CD8-positive, alpha-beta memory T cell (primary cell): ENCODE results near the gene DLG1. TPM values are rescaled to one million over a fixed set of nuclear protein-coding genes. Genes with fewer than 3 reads are reported as not detected.

ENCODE experiments used
- CTCF ChIA-PET: fragments of 350-600 bp; sonication (Branson Sonifier 250); formaldehyde crosslinking; loops from one replicate; lab custom pipeline; 2021; ENCODE audit warnings: antibody characterized with exemption; lab: Charles Lee
- POLR2A ChIA-PET: fragments of 350-600 bp; sonication (Branson Sonifier 250); formaldehyde crosslinking; loops from one replicate; lab custom pipeline; 2021; ENCODE audit warnings: antibody characterized with exemption; lab: Charles Lee
- DNase-seq, 5 donors: peaks; one replicate each; pipeline versions ENCODE4 v3.0.0 to v3.0.0-alpha.2; 2020 to 2022; ENCODE audit warnings: mixed read lengths in 1 of 5
- H3K27ac ChIP-seq: one replicate; pipeline ENCODE4 v1.7.0; 2013; ENCODE audit warnings: low read depth, mild to moderate bottlenecking, low read length, moderate library complexity
- H3K27me3 ChIP-seq: 2 replicates; pipeline ENCODE4 v1.7.0; 2013; ENCODE audit warnings: low read length, mild to moderate bottlenecking; ENCODE audit not compliant: insufficient read depth, poor library complexity, severe bottlenecking
- H3K36me3 ChIP-seq: 2 replicates; pipeline ENCODE4 v1.7.0; 2013; ENCODE audit warnings: mild to moderate bottlenecking, low read length, moderate library complexity; ENCODE audit not compliant: insufficient read depth
- H3K4me1 ChIP-seq: 2 replicates; pipeline ENCODE4 v1.7.0; 2013; ENCODE audit warnings: mild to moderate bottlenecking, low read length, moderate library complexity; ENCODE audit not compliant: insufficient read depth
- H3K4me3 ChIP-seq: 2 replicates; pipeline ENCODE4 v1.7.0; 2013; ENCODE audit warnings: mild to moderate bottlenecking, low read length
- H3K9me3 ChIP-seq: 2 replicates; pipeline ENCODE4 v1.7.0; 2013; ENCODE audit warnings: mild to moderate bottlenecking, low read length
- H3K27ac Mint-ChIP-seq, 8 donors: one replicate each; pipeline ENCODE4 v1.8.0; 2020 to 2021; ENCODE audit warnings: mixed read lengths in 8 of 8, mild to moderate bottlenecking in 6 of 8, inconsistent platforms in 3 of 8, moderate library complexity in 3 of 8
- H3K27me3 Mint-ChIP-seq, 2 donors: one replicate each; pipeline ENCODE4 v1.8.0; 2020 to 2021; ENCODE audit warnings: mixed read lengths in 2 of 2, mild to moderate bottlenecking in 1 of 2, moderate library complexity in 1 of 2
- H3K36me3 Mint-ChIP-seq, 3 donors: one replicate each; pipeline ENCODE4 v1.8.0; 2020 to 2021; ENCODE audit warnings: mixed read lengths in 3 of 3, inconsistent platforms in 1 of 3, mild to moderate bottlenecking in 1 of 3
- H3K4me1 Mint-ChIP-seq, 3 donors: one replicate each; pipeline ENCODE4 v1.8.0; 2020 to 2021; ENCODE audit warnings: mixed read lengths in 3 of 3, inconsistent platforms in 1 of 3, mild to moderate bottlenecking in 1 of 3
- H3K4me3 Mint-ChIP-seq, 7 donors: one replicate each; pipeline ENCODE4 v1.8.0; 2020 to 2021; ENCODE audit warnings: mixed read lengths in 7 of 7, mild to moderate bottlenecking in 6 of 7, moderate library complexity in 4 of 7, inconsistent platforms in 2 of 7
- H3K9me3 Mint-ChIP-seq, 5 donors: one replicate each; pipeline ENCODE4 v1.8.0; 2020 to 2022; ENCODE audit warnings: mixed read lengths in 5 of 5, mild to moderate bottlenecking in 3 of 5, moderate library complexity in 2 of 5, inconsistent platforms in 1 of 5
- polyA plus RNA-seq: library from polyadenylated mRNA; unstranded; fragments of 300-500 nt; fragmentation: Illumina TruSeq; gene quantifications from one replicate; pipeline ENCODE4 v1.2.3, GENCODE V29; 2021
- total RNA-seq, 2 experiments: library from RNA; stranded (reverse); gene quantifications; one replicate each; pipeline ENCODE4 v1.2.3, GENCODE V29; 2021

The DLG1 gene
- total and polyA plus RNA-seq, 3 experiments from 2014 or later = 30.5 to 51.2 (median 49.2) TPM

DNA sequence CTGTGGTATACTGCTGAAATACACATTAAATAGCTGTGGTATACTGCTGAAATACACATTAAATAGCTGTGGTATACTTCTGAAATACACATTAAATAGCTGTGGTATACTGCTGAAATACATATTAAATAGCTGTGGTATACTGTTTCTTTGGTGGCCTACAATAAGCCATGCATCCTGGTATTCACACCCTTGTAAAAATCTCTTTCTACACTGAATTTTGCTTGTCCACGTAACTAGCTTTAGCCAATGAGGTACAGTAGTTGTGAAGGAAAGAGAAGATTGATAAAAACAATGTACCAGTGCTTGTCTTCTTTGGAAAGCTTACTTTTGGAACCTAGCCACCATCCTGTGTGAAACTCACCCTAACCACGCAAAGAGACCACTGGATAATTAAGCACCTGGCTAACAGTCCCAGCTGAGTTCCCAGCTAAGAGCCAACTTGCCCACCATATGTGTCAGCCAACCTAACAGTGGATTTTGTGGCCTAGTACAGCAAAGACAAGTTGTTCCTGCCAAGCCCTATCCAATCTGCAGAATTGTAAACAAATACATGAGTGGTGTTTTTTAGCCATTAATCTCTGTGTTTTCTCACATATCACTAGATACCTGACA, 165.4 kb downstream of the DLG1 start:
- H3K27ac Mint-ChIP-seq = no peak overlapping the region
- H3K4me1 Mint-ChIP-seq = peaks cover 0 to 10% (median 0%) of the 10 kb centered on the region in 3 donors
- Histone ChIP-seq H3K36me3 (peaks cover 23% of the 10 kb centered on the region), H3K9me3 (no peaks in the 10 kb centered on the region), H3K4me3 (no peak overlapping the region), H3K27me3 (no peaks in the 10 kb centered on the region), H3K4me1 (no peaks in the 10 kb centered on the region), H3K27ac (no peak overlapping the region)
- ChIA-PET POLR2A (no interaction called here), CTCF (no interaction called here)
- DNase-seq = no peak
- H3K4me3 Mint-ChIP-seq = no peak overlapping the region
- H3K36me3 Mint-ChIP-seq = peaks cover 35 to 71% (median 35%) of the 10 kb centered on the region in 3 donors
- H3K27me3 Mint-ChIP-seq = no peaks in the 10 kb centered on the region
- peaks cover 0 to 4% (median 0%) of the 10 kb centered on the region in 5 donors for H3K9me3 Mint-ChIP-seq

GRCh38 chr3:197125636-197126035, 172.8 kb downstream of the DLG1 start:
- ChIA-PET POLR2A (no interaction called here), CTCF (no interaction called here)
- H3K9me3 ChIP-seq = no peaks in the 10 kb centered on the region
- no peak overlapping the region for H3K4me3 ChIP-seq
- H3K4me1 Mint-ChIP-seq = peaks cover 0 to 4% (median 3%) of the 10 kb centered on the region in 3 donors
- H3K27ac Mint-ChIP-seq = no peak overlapping the region
- no peak overlapping the region for H3K27ac ChIP-seq
- H3K4me3 Mint-ChIP-seq = no peak overlapping the region
- no peaks in the 10 kb centered on the region for H3K27me3 ChIP-seq
- H3K27me3 Mint-ChIP-seq = no peaks in the 10 kb centered on the region
- no peaks in the 10 kb centered on the region for H3K9me3 Mint-ChIP-seq
- no peaks in the 10 kb centered on the region for H3K36me3 ChIP-seq
- H3K4me1 ChIP-seq = no peaks in the 10 kb centered on the region
- no peak for DNase-seq
- H3K36me3 Mint-ChIP-seq = peaks cover 4 to 51% (median 18%) of the 10 kb centered on the region in 3 donors

DNA sequence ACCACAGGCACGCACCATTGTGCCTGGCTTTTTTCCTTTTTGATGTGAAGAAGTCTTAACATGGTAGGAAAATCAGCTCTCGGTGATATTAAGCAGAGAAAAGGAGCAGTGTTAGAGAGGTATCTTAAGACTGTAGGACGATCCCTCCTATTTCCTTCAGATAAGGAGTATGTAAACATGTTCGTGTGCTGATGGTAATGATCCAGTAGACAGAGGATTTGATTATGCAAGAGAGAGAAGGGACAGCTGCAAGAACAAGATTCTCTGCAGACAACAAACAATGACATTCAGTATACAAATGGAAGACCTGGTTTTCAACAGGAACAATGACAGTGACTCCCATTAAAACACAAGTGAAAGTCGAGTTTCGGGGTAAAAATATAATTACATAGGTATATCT, 173.7 kb downstream of the DLG1 start:
- CTCF ChIA-PET = no interaction called here
- Histone ChIP-seq H3K4me1 (no peaks in the 10 kb centered on the region), H3K4me3 (no peak overlapping the region), H3K9me3 (no peaks in the 10 kb centered on the region), H3K27me3 (no peaks in the 10 kb centered on the region), H3K27ac (no peak overlapping the region), H3K36me3 (no peaks in the 10 kb centered on the region)
- no peaks in the 10 kb centered on the region for H3K9me3 Mint-ChIP-seq
- H3K27me3 Mint-ChIP-seq = no peaks in the 10 kb centered on the region
- DNase-seq = no peak
- peaks cover 4 to 49% (median 18%) of the 10 kb centered on the region in 3 donors for H3K36me3 Mint-ChIP-seq
- no peak overlapping the region for H3K27ac Mint-ChIP-seq
- H3K4me3 Mint-ChIP-seq = no peak overlapping the region
- peaks cover 0 to 4% (median 3%) of the 10 kb centered on the region in 3 donors for H3K4me1 Mint-ChIP-seq
- POLR2A ChIA-PET = no interaction called here

DNA sequence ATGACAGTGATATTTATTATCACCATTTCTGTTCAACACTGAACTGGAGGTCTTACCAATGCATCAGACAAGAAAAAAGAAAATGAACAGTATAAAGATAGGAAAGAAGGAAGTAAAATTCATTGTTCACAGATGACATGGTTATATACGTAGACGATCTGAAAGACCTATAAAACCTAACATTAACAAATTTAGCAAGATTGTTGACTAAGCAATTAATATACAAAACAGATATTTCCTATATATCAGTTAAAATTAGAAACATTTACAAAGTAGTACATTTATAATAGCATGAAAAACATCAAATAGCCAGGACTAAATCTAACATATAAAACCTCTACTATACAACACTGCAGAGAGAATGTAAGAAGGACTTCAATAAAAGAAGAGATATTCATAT, 176.0 kb downstream of the DLG1 start:
- Mint-ChIP-seq H3K36me3 (peaks cover 0 to 36% (median 15%) of the 10 kb centered on the region in 3 donors), H3K27me3 (no peaks in the 10 kb centered on the region), H3K4me1 (peaks cover 0 to 3% (median 0%) of the 10 kb centered on the region in 3 donors), H3K27ac (peak overlapping the region in 1 of 8 donors; percentile 78), H3K4me3 (no peak overlapping the region), H3K9me3 (no peaks in the 10 kb centered on the region)
- Histone ChIP-seq H3K4me1 (no peaks in the 10 kb centered on the region), H3K36me3 (no peaks in the 10 kb centered on the region), H3K9me3 (no peaks in the 10 kb centered on the region), H3K27me3 (no peaks in the 10 kb centered on the region), H3K4me3 (no peak overlapping the region), H3K27ac (no peak overlapping the region)
- POLR2A ChIA-PET = no interaction called here
- DNase-seq = no peak
- CTCF ChIA-PET = no interaction called here

DNA sequence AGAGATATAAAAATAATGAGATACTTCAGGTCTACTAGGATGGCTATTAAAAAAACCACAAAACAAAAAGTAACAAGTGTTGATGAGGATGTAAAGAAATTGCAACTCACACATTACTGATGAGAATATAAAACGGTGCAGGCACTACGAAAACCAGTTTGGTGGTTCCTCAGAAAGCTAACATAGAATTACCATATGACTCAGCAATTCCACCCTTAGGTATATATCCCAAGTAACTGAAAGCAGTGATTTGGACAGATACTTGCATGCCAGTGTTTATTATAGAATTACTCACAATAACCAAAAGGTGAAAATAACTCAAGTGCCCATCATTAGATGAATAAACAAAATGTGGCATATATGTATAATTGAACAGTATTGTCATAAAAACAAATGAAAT, 181.3 kb downstream of the DLG1 start:
- POLR2A ChIA-PET = no interaction called here
- Histone ChIP-seq H3K27me3 (no peaks in the 10 kb centered on the region), H3K36me3 (peaks cover 3% of the 10 kb centered on the region), H3K9me3 (no peaks in the 10 kb centered on the region), H3K4me1 (no peaks in the 10 kb centered on the region), H3K4me3 (no peak overlapping the region), H3K27ac (no peak overlapping the region)
- CTCF ChIA-PET = no interaction called here
- Mint-ChIP-seq H3K27me3 (no peaks in the 10 kb centered on the region), H3K4me1 (peaks cover 0 to 5% (median 3%) of the 10 kb centered on the region in 3 donors), H3K27ac (no peak overlapping the region), H3K4me3 (no peak overlapping the region), H3K36me3 (peaks cover 9 to 45% (median 18%) of the 10 kb centered on the region in 3 donors), H3K9me3 (no peaks in the 10 kb centered on the region)
- no peak for DNase-seq

- Mint-ChIP-seq H3K36me3 (peaks cover 29 to 64% (median 35%) of the 10 kb centered on the region in 3 donors), H3K4me1 (peaks cover 0 to 5% (median 0%) of the 10 kb centered on the region in 3 donors), H3K27ac (peak overlapping the region in 1 of 8 donors; percentile 19), H3K27me3 (no peaks in the 10 kb centered on the region), H3K4me3 (no peak overlapping the region), H3K9me3 (no peaks in the 10 kb centered on the region)
- no peak overlapping the region for H3K27ac ChIP-seq
- H3K4me1 ChIP-seq = no peaks in the 10 kb centered on the region
- no peaks in the 10 kb centered on the region for H3K27me3 ChIP-seq
- H3K9me3 ChIP-seq = no peaks in the 10 kb centered on the region
- ChIA-PET CTCF (no interaction called here), POLR2A (no interaction called here)
- H3K36me3 ChIP-seq = peaks cover 7% of the 10 kb centered on the region
- no peak for DNase-seq
- no peak overlapping the region for H3K4me3 ChIP-seq
These were observed 184.4 kb downstream of the DLG1 start for GRCh38 chr3:197114007-197114406.

- H3K4me3 Mint-ChIP-seq = no peak overlapping the region
- H3K27me3 Mint-ChIP-seq = no peaks in the 10 kb centered on the region
- Histone ChIP-seq H3K9me3 (no peaks in the 10 kb centered on the region), H3K27me3 (no peaks in the 10 kb centered on the region), H3K36me3 (peaks cover 7% of the 10 kb centered on the region), H3K4me3 (no peak overlapping the region), H3K27ac (no peak overlapping the region), H3K4me1 (no peaks in the 10 kb centered on the region)
- no peaks in the 10 kb centered on the region for H3K9me3 Mint-ChIP-seq
- no peaks in the 10 kb centered on the region for H3K4me1 Mint-ChIP-seq
- peaks cover 29 to 71% (median 39%) of the 10 kb centered on the region in 3 donors for H3K36me3 Mint-ChIP-seq
- H3K27ac Mint-ChIP-seq = no peak overlapping the region
- no peak for DNase-seq
- CTCF ChIA-PET = no interaction called here
- POLR2A ChIA-PET = no interaction called here
These were observed 186.7 kb downstream of the DLG1 start for GRCh38 chr3:197111685-197112084.

DNA sequence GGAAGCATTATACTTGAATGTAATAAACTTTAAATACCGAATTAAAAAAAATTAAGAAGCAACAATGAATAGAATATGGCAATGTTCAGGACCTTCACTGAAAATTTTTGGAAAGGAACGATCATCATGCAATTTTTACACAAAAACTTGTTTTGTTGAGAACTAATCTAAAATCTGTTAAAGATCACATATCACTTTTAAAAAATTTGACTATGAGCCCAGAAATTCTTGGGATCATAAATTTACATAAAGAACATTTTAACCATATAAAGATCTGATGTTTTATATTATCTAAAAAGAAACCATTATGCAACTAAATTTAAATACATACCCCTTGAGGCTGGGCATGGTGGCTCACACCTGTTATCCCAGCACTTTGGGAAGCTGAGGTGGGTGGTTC, 192.6 kb downstream of the DLG1 start:
- Mint-ChIP-seq H3K9me3 (no peaks in the 10 kb centered on the region), H3K27ac (no peak overlapping the region), H3K36me3 (peaks cover 16 to 60% (median 23%) of the 10 kb centered on the region in 3 donors), H3K4me1 (no peaks in the 10 kb centered on the region), H3K27me3 (no peaks in the 10 kb centered on the region), H3K4me3 (no peak overlapping the region)
- Histone ChIP-seq H3K4me3 (no peak overlapping the region), H3K36me3 (peaks cover 7% of the 10 kb centered on the region), H3K4me1 (no peaks in the 10 kb centered on the region), H3K27ac (no peak overlapping the region), H3K9me3 (no peaks in the 10 kb centered on the region), H3K27me3 (no peaks in the 10 kb centered on the region)
- no peak for DNase-seq
- ChIA-PET CTCF (no interaction called here), POLR2A (no interaction called here)
